GM23338 (cell line): ENCODE results near the gene NOD1. TPM values are rescaled to one million over a fixed set of nuclear protein-coding genes. Genes with fewer than 3 reads are reported as not detected.

Experiments used
- ATAC-seq: fragments of 200-7000 bp; cut with Tn5 transposase; 3 replicates; pipeline ENCODE4 v1.9.1; 2020
- DNase-seq: peaks from one replicate; pipeline ENCODE4 v3.0.0-alpha.2; 2015; ENCODE audit warnings: low spot score
- H2AFZ ChIP-seq: fragments of 200-600 bp; sonication (generic); 2 replicates; pipeline ENCODE4 v1.8.0; 2016; ENCODE audit warnings: antibody characterized with exemption, mild to moderate bottlenecking, moderate library complexity
- H3F3A ChIP-seq: fragments of 200-600 bp; sonication (generic); replicated peaks from 2 replicates; pipeline ENCODE4 v1.8.0; 2017; ENCODE audit warnings: antibody characterized with exemption, mixed run types, low read depth
- H3K27ac ChIP-seq: fragments of 200-600 bp; sonication (generic); 2 replicates; pipeline ENCODE4 v1.6.1; 2016; ENCODE audit warnings: low read depth
- H3K27me3 ChIP-seq: fragments of 200-600 bp; sonication (generic); 2 replicates; pipeline ENCODE4 v1.8.0; 2016; ENCODE audit warnings: mild to moderate bottlenecking, mixed run types, moderate library complexity; ENCODE audit not compliant: insufficient read depth
- H3K36me3 ChIP-seq: fragments of 200-600 bp; sonication (generic); 2 replicates; pipeline ENCODE4 v1.8.0; 2016; ENCODE audit warnings: mild to moderate bottlenecking; ENCODE audit not compliant: insufficient read depth
- H3K4me1 ChIP-seq: fragments of 200-600 bp; sonication (generic); 2 replicates; pipeline ENCODE4 v1.8.0; 2016; ENCODE audit warnings: mild to moderate bottlenecking, moderate library complexity; ENCODE audit not compliant: insufficient read depth
- H3K4me2 ChIP-seq: fragments of 200-600 bp; sonication (generic); 2 replicates; pipeline ENCODE4 v1.7.1; 2017; ENCODE audit warnings: mixed run types
- H3K4me3 ChIP-seq: fragments of 200-600 bp; sonication (generic); 2 replicates; pipeline ENCODE4 v1.6.1; 2016; ENCODE audit warnings: mixed run types
- H3K79me2 ChIP-seq: fragments of 200-600 bp; sonication (generic); replicated peaks from 2 replicates; pipeline ENCODE4 v1.8.0; 2017; ENCODE audit warnings: mild to moderate bottlenecking; ENCODE audit not compliant: insufficient read depth
- H3K9me2 ChIP-seq: fragments of 200-600 bp; sonication (generic); 2 replicates; pipeline ENCODE4 v1.8.0; 2017; ENCODE audit not compliant: insufficient read depth
- H4K20me1 ChIP-seq: fragments of 200-600 bp; sonication (generic); replicated peaks from 2 replicates; pipeline ENCODE4 v1.8.0; 2017; ENCODE audit warnings: mild to moderate bottlenecking; ENCODE audit not compliant: insufficient read depth
- H3K27ac Mint-ChIP-seq: 2 replicates; pipeline ENCODE4 v1.8.0; 2020; ENCODE audit warnings: inconsistent platforms, mild to moderate bottlenecking, moderate library complexity, mixed read lengths
- H3K27me3 Mint-ChIP-seq: 3 replicates; pipeline ENCODE4 v1.8.0; 2022; ENCODE audit warnings: low read depth, mild to moderate bottlenecking, moderate library complexity, mixed read lengths, inconsistent platforms; ENCODE audit not compliant: insufficient read depth, poor library complexity
- H3K36me3 Mint-ChIP-seq: 3 replicates; pipeline ENCODE4 v1.8.0; 2021; ENCODE audit warnings: low read depth, mild to moderate bottlenecking, inconsistent platforms, moderate library complexity, mixed read lengths
- H3K4me1 Mint-ChIP-seq: 3 replicates; pipeline ENCODE4 v1.8.0; 2020; ENCODE audit warnings: mild to moderate bottlenecking, inconsistent platforms, mixed read lengths
- H3K4me3 Mint-ChIP-seq: 3 replicates; pipeline ENCODE4 v1.8.0; 2021; ENCODE audit warnings: moderate library complexity, mild to moderate bottlenecking, inconsistent platforms, mixed read lengths
- H3K9me3 Mint-ChIP-seq: 3 replicates; pipeline ENCODE4 v1.8.0; 2020; ENCODE audit warnings: moderate library complexity, mild to moderate bottlenecking, inconsistent platforms, mixed read lengths
- CREB1 ChIP-seq: fragments of 250-450 bp; sonication (Bioruptor Pico); IDR thresholded peaks from 2 replicates; pipeline ENCODE4 v1.5.0; 2020; ENCODE audit warnings: low read depth, mild to moderate bottlenecking, moderate library complexity
- NANOG ChIP-seq: IDR thresholded peaks from 2 replicates; pipeline ENCODE4 v1.6.1; 2016; ENCODE audit warnings: antibody characterized with exemption, borderline replicate concordance
- ZNF331 ChIP-seq: fragments of 250-450 bp; sonication (Bioruptor Pico); IDR thresholded peaks from 2 replicates; pipeline ENCODE4 v1.5.0; 2020; ENCODE audit warnings: low read depth, mild to moderate bottlenecking, moderate library complexity
- polyA plus RNA-seq: library from polyadenylated mRNA; unstranded; fragments of >200 nt; fragmentation: Nextera tagmentation; extraction: Ambion mirVana; gene quantifications from 2 replicates; pipeline ENCODE4 v1.2.1, GENCODE V29; 2016
- total RNA-seq: library from RNA; depleted of rRNA; stranded (reverse); fragments of >200 nt; shearing (Covaris generic); gene quantifications from 2 replicates; pipeline ENCODE4 v1.2.3, GENCODE V29; 2014
- TF ChIP-seq, protein P1 (sequence below): fragments of 250-450 bp; sonication (Bioruptor Pico); IDR thresholded peaks from 2 replicates; pipeline ENCODE4 v1.5.0; 2020; ENCODE audit warnings: mild to moderate bottlenecking, moderate library complexity
- TF ChIP-seq, protein P2 (sequence below), 2 experiments: fragments of 200-600 bp in 1 of 2; sonication (generic) in 1 of 2; conservative IDR thresholded peaks; 2 replicates each; pipeline versions ENCODE4 v1.5.1 to v1.6.1; 2016 to 2017; ENCODE audit warnings: antibody characterized with exemption in 2 of 2, low read depth in 2 of 2, mild to moderate bottlenecking in 2 of 2, moderate library complexity in 1 of 2

Gene NOD1
- total and polyA plus RNA-seq, 2 experiments from 2014 or later = 2.1 to 7.3 TPM

GRCh38 chr7:30470163-30470770 lies 8.3 kb downstream of the NOD1 start (continued):
- TF ChIP-seq, protein P1, sequence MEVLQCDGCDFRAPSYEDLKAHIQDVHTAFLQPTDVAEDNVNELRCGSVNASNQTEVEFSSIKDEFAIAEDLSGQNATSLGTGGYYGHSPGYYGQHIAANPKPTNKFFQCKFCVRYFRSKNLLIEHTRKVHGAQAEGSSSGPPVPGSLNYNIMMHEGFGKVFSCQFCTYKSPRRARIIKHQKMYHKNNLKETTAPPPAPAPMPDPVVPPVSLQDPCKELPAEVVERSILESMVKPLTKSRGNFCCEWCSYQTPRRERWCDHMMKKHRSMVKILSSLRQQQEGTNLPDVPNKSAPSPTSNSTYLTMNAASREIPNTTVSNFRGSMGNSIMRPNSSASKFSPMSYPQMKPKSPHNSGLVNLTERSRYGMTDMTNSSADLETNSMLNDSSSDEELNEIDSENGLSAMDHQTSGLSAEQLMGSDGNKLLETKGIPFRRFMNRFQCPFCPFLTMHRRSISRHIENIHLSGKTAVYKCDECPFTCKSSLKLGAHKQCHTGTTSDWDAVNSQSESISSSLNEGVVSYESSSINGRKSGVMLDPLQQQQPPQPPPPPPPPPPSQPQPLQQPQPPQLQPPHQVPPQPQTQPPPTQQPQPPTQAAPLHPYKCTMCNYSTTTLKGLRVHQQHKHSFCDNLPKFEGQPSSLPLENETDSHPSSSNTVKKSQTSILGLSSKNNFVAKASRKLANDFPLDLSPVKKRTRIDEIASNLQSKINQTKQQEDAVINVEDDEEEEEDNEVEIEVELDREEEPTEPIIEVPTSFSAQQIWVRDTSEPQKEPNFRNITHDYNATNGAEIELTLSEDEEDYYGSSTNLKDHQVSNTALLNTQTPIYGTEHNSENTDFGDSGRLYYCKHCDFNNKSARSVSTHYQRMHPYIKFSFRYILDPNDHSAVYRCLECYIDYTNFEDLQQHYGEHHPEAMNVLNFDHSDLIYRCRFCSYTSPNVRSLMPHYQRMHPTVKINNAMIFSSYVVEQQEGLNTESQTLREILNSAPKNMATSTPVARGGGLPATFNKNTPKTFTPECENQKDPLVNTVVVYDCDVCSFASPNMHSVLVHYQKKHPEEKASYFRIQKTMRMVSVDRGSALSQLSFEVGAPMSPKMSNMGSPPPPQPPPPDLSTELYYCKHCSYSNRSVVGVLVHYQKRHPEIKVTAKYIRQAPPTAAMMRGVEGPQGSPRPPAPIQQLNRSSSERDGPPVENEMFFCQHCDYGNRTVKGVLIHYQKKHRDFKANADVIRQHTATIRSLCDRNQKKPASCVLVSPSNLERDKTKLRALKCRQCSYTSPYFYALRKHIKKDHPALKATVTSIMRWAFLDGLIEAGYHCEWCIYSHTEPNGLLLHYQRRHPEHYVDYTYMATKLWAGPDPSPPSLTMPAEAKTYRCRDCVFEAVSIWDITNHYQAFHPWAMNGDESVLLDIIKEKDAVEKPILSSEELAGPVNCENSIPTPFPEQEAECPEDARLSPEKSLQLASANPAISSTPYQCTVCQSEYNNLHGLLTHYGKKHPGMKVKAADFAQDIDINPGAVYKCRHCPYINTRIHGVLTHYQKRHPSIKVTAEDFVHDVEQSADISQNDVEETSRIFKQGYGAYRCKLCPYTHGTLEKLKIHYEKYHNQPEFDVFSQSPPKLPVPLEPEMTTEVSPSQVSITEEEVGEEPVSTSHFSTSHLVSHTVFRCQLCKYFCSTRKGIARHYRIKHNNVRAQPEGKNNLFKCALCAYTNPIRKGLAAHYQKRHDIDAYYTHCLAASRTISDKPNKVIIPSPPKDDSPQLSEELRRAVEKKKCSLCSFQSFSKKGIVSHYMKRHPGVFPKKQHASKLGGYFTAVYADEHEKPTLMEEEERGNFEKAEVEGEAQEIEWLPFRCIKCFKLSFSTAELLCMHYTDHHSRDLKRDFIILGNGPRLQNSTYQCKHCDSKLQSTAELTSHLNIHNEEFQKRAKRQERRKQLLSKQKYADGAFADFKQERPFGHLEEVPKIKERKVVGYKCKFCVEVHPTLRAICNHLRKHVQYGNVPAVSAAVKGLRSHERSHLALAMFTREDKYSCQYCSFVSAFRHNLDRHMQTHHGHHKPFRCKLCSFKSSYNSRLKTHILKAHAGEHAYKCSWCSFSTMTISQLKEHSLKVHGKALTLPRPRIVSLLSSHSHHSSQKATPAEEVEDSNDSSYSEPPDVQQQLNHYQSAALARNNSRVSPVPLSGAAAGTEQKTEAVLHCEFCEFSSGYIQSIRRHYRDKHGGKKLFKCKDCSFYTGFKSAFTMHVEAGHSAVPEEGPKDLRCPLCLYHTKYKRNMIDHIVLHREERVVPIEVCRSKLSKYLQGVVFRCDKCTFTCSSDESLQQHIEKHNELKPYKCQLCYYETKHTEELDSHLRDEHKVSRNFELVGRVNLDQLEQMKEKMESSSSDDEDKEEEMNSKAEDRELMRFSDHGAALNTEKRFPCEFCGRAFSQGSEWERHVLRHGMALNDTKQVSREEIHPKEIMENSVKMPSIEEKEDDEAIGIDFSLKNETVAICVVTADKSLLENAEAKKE = no peak
- no peak for TF ChIP-seq ZNF331 (CRISPR knock-in tag)

- no peaks in the 10 kb centered on the region for H3F3A ChIP-seq
- 0 out of 2 replicates have a peak overlapping the region, but pooled peaks have one; percentile 13 for H3K27ac Mint-ChIP-seq
- ATAC-seq (peak; percentile 98), DNase-seq (peak; percentile 96)
- H4K20me1 ChIP-seq = no peaks in the 10 kb centered on the region
- H3K79me2 ChIP-seq = peaks cover 16% of the 10 kb centered on the region
- peak overlapping the region; percentile 66; the same call in 1 of the 2 replicates for H3K4me2 ChIP-seq
- H3K36me3 Mint-ChIP-seq = no peaks in the 10 kb centered on the region
- H3K27me3 Mint-ChIP-seq = peaks cover 2% of the 10 kb centered on the region
- H2AFZ ChIP-seq = no peak overlapping the region; the same call in 1 of the 2 replicates
- no peak overlapping the region for H3K4me3 ChIP-seq
- no peak for TF ChIP-seq NANOG
- TF ChIP-seq CREB1 = peak; percentile 84
- TF ChIP-seq, protein P2, sequence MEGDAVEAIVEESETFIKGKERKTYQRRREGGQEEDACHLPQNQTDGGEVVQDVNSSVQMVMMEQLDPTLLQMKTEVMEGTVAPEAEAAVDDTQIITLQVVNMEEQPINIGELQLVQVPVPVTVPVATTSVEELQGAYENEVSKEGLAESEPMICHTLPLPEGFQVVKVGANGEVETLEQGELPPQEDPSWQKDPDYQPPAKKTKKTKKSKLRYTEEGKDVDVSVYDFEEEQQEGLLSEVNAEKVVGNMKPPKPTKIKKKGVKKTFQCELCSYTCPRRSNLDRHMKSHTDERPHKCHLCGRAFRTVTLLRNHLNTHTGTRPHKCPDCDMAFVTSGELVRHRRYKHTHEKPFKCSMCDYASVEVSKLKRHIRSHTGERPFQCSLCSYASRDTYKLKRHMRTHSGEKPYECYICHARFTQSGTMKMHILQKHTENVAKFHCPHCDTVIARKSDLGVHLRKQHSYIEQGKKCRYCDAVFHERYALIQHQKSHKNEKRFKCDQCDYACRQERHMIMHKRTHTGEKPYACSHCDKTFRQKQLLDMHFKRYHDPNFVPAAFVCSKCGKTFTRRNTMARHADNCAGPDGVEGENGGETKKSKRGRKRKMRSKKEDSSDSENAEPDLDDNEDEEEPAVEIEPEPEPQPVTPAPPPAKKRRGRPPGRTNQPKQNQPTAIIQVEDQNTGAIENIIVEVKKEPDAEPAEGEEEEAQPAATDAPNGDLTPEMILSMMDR (conservative IDR thresholded peaks at IDR 0.05; ENCODE audit: low read depth in 2 of 2) = peak; percentile 55 to 66
- peak overlapping the region; percentile 69 for H3K27ac ChIP-seq
- no peaks in the 10 kb centered on the region for H3K36me3 ChIP-seq
- H3K4me1 Mint-ChIP-seq = peaks cover 22% of the 10 kb centered on the region
- peak overlapping the region; percentile 29; the same call in 1 of the 3 replicates for H3K4me3 Mint-ChIP-seq
- peaks cover 14% of the 10 kb centered on the region for H3K4me1 ChIP-seq
- H3K9me3 Mint-ChIP-seq = no peaks in the 10 kb centered on the region
- H3K27me3 ChIP-seq = no peaks in the 10 kb centered on the region
- no peaks in the 10 kb centered on the region for H3K9me2 ChIP-seq
Observed at GRCh38 chr7:30469303-30469702, 9.3 kb downstream of the NOD1 start.
